Stomach smooth muscle (tissue), 2 donors: ENCODE results near the gene KRT37.

Source experiments
- H3K27ac ChIP-seq: one replicate; pipeline ENCODE4 v1.7.0; 2013; ENCODE audit warnings: mild to moderate bottlenecking, low read length, inconsistent platforms
- H3K27me3 ChIP-seq, 2 donors: one replicate each; pipeline ENCODE4 v1.7.0; 2013; ENCODE audit warnings: low read length in 2 of 2; ENCODE audit not compliant: insufficient read depth in 2 of 2, control insufficient read depth in 1 of 2
- H3K36me3 ChIP-seq, 2 donors: one replicate each; pipeline ENCODE4 v1.7.0; 2013; ENCODE audit warnings: low read length in 2 of 2; ENCODE audit not compliant: control insufficient read depth in 2 of 2, insufficient read depth in 2 of 2
- H3K4me1 ChIP-seq: one replicate; pipeline ENCODE4 v1.7.0; 2013; ENCODE audit warnings: low read length; ENCODE audit not compliant: control insufficient read depth, insufficient read depth
- H3K4me3 ChIP-seq, 2 donors: one replicate each; pipeline ENCODE4 v1.7.0; 2013; ENCODE audit warnings: low read length in 2 of 2
- H3K9ac ChIP-seq, 2 donors: one replicate each; pipeline ENCODE4 v1.7.0; 2013; ENCODE audit warnings: low read length in 2 of 2, mild to moderate bottlenecking in 1 of 2
- H3K9me3 ChIP-seq, 2 donors: one replicate each; pipeline ENCODE4 v1.7.0; 2013; ENCODE audit warnings: low read length in 2 of 2; ENCODE audit not compliant: control insufficient read depth in 2 of 2
- donor health status: healthy.
- donor health status: Pancreatic carcinoma.

KRT37 gene

GRCh38 chr17:41420134-41420533, 4.3 kb downstream of the KRT37 start:
- H3K9ac ChIP-seq = no peak overlapping the region
- H3K9me3 ChIP-seq = no peaks in the 10 kb centered on the region
- H3K4me1 ChIP-seq = no peaks in the 10 kb centered on the region
- H3K36me3 ChIP-seq = no peaks in the 10 kb centered on the region
- no peaks in the 10 kb centered on the region for H3K27me3 ChIP-seq
- no peak overlapping the region for H3K27ac ChIP-seq
- no peak overlapping the region for H3K4me3 ChIP-seq

- no peaks in the 10 kb centered on the region for H3K9me3 ChIP-seq
- H3K36me3 ChIP-seq = no peaks in the 10 kb centered on the region
- no peak overlapping the region for H3K27ac ChIP-seq
- no peak overlapping the region for H3K9ac ChIP-seq
- H3K4me1 ChIP-seq = no peaks in the 10 kb centered on the region
- no peaks in the 10 kb centered on the region for H3K27me3 ChIP-seq
- no peak overlapping the region for H3K4me3 ChIP-seq
Observed at GRCh38 chr17:41419716-41420115, 4.7 kb downstream of the KRT37 start.

GRCh38 chr17:41418116-41418860, 6.1 kb downstream of the KRT37 start:
- no peaks in the 10 kb centered on the region for H3K27me3 ChIP-seq
- no peak overlapping the region for H3K27ac ChIP-seq
- no peaks in the 10 kb centered on the region for H3K4me1 ChIP-seq
- no peaks in the 10 kb centered on the region for H3K9me3 ChIP-seq
- H3K4me3 ChIP-seq = no peak overlapping the region
- H3K36me3 ChIP-seq = no peaks in the 10 kb centered on the region
- no peak overlapping the region for H3K9ac ChIP-seq

DNA sequence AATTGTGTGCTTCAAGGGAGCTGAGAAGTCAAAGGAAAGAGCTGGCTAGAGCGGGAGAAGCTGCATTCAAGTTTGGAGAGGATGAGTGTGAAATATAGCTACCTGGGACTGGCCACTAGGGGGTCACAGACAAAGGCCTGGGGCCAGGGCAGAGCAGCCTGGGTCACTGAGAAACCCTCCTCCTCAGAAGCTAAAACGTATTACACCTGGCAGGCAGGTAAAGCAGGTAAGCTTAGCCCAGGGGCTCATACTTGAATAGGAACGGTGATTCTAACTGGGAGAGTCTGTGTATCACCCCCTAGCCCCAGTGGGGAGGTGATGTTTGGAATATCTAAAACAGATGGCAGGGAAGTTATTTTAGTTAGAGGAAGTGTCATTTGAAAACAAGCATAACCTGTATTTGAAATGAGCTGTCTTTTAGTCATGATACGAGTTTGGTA, 6.8 kb downstream of the KRT37 start:
- H3K9ac ChIP-seq = no peak overlapping the region

DNA sequence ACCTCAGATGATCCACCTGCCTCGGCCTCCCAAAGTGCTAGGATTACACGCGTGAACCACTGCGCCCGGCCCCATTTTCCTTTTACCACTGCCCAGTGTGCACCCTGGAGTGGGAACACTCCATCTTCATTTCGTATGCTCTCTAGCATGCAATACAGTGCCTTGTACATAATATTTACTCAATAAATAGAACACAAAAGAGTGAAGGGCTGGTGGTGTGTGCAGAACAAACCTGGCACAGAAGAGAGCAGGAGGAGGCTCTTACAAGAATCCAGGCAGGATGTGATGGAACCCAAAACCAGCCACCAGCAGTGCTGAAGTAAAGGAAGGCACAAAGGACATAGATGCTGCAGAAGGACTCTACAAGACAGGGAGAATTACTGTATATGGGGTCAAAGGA, 7.3 kb downstream of the KRT37 start:
- Histone ChIP-seq H3K9me3 (no peaks in the 10 kb centered on the region), H3K4me1 (no peaks in the 10 kb centered on the region), H3K27me3 (no peaks in the 10 kb centered on the region), H3K4me3 (no peak overlapping the region), H3K9ac (no peak overlapping the region), H3K27ac (no peak overlapping the region), H3K36me3 (no peaks in the 10 kb centered on the region)

More for the DNA sequence above, 6.8 kb downstream of the KRT37 start:
- no peaks in the 10 kb centered on the region for H3K36me3 ChIP-seq
- H3K27me3 ChIP-seq = no peaks in the 10 kb centered on the region
- H3K27ac ChIP-seq = no peak overlapping the region
- H3K4me3 ChIP-seq = no peak overlapping the region
- no peaks in the 10 kb centered on the region for H3K4me1 ChIP-seq
- H3K9me3 ChIP-seq = no peaks in the 10 kb centered on the region

- no peak overlapping the region for H3K9ac ChIP-seq
- H3K9me3 ChIP-seq = no peaks in the 10 kb centered on the region
- H3K27ac ChIP-seq = no peak overlapping the region
Observed at GRCh38 chr17:41416479-41416878, 7.9 kb downstream of the KRT37 start.

DNA sequence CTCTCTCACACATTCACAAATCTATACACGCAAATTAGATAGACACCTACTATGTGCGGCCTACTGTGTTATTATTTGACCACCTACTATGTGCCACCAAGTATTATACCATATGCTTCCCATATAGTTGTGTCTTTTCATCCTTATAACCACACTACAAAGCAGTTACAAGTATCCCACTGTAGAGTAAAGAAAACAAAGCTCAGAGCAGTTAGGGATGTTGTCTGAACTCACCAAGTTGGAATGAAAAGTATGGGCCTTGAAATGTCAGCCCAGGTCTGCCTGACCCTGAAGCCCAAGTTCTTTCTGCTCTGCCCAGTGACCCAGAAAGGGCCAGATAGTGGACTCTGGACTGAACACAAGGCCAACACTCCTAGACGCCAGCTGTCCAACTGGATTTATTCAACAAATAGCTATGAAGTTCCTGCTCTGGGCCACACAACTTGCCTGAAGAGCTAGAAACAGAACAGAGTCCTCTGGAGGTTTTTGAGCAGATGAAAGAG, 8.5 kb downstream of the KRT37 start:
- H3K9me3 ChIP-seq = no peaks in the 10 kb centered on the region
- no peak overlapping the region for H3K4me3 ChIP-seq
- H3K4me1 ChIP-seq = no peaks in the 10 kb centered on the region
- H3K27me3 ChIP-seq = no peaks in the 10 kb centered on the region
- H3K27ac ChIP-seq = no peak overlapping the region
- no peak overlapping the region for H3K9ac ChIP-seq
- no peaks in the 10 kb centered on the region for H3K36me3 ChIP-seq

More at GRCh38 chr17:41416479-41416878, 7.9 kb downstream of the KRT37 start:
- Histone ChIP-seq H3K27me3 (no peaks in the 10 kb centered on the region), H3K36me3 (no peaks in the 10 kb centered on the region), H3K4me3 (no peak overlapping the region), H3K4me1 (no peaks in the 10 kb centered on the region)

DNA sequence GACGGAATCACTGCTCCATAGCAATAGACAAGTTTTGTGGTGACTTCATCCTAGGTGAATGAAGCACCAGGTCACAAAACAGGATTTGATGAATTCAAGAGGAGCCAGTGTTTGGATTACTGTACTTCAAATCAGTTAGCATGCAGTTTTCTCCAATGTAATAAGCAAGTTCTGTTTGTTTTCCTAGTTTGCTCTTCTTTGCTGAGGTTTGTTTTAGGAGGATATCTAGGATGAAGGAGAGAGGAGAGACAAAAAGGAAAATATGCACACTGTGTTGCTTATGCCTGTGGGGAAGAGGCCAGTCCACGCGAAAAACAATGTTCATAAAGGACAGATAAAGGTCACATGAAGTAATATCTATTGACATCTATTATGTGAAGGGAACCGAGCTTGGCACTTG, 9.0 kb downstream of the KRT37 start:
- Histone ChIP-seq H3K9me3 (no peaks in the 10 kb centered on the region), H3K36me3 (no peaks in the 10 kb centered on the region), H3K27me3 (no peaks in the 10 kb centered on the region), H3K4me3 (no peak overlapping the region), H3K9ac (no peak overlapping the region), H3K27ac (no peak overlapping the region), H3K4me1 (no peaks in the 10 kb centered on the region)

DNA sequence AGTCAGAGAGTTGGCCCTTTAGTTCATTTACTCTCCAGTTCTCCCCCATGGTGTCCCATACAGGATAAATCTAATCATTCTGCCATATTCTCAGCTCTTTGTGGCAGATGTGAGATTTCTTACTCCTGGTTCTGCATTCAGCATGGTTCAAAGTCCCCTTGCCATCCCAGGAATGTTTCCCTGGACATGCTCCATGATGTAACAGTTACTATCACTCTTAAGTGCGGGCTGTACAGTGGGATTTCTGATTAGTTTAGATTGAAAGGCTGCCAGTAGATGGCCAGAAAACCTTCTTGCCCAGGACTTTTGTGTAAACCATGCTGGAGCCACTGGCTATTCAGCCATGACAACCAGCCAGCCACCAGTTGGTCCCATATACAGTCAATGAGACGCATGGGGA, 10.4 kb downstream of the KRT37 start:
- Histone ChIP-seq H3K27me3 (no peaks in the 10 kb centered on the region), H3K36me3 (no peaks in the 10 kb centered on the region), H3K9ac (no peak overlapping the region), H3K4me3 (no peak overlapping the region), H3K27ac (no peak overlapping the region), H3K9me3 (no peaks in the 10 kb centered on the region), H3K4me1 (no peaks in the 10 kb centered on the region)

GRCh38 chr17:41413353-41413957, 10.9 kb downstream of the KRT37 start:
- H3K9me3 ChIP-seq = no peaks in the 10 kb centered on the region
- no peaks in the 10 kb centered on the region for H3K36me3 ChIP-seq
- H3K4me3 ChIP-seq = no peak overlapping the region
- H3K27me3 ChIP-seq = peaks cover 0 to under 1% of the 10 kb centered on the region in 2 donors
- no peaks in the 10 kb centered on the region for H3K4me1 ChIP-seq
- H3K9ac ChIP-seq = no peak overlapping the region
- H3K27ac ChIP-seq = no peak overlapping the region
